IMR-90 (cell line): ENCODE measurements around the gene ABR. TPM values are rescaled to one million over a fixed set of nuclear protein-coding genes. Genes with fewer than 3 reads are reported as not detected.

Source experiments
- ATAC-seq: fragments of 200-7000 bp; cut with Tn5 transposase; 2 replicates; pipeline ENCODE4 v1.9.1; 2020; ENCODE audit warnings: low read depth, mild to moderate bottlenecking, moderate library complexity
- BruUV-seq: library from RNA; stranded (reverse); fragments of 400-500 nt; replicated peaks from 2 replicates; lab custom pipeline; 2021; lab: Mats Ljungman, UMichigan
- CTCF ChIA-PET: fragments of 300-600 bp; formaldehyde crosslinking; extraction: SDS; loops from one replicate; lab custom pipeline; 2021; ENCODE audit warnings: antibody characterized with exemption; lab: Yijun Ruan, JAX
- POLR2A ChIA-PET: fragments of 300-600 bp; sonication (Branson Sonifier 250); formaldehyde crosslinking; loops from one replicate; lab custom pipeline; 2022; ENCODE audit warnings: antibody characterized with exemption; ENCODE audit not compliant: unreplicated experiment; lab: Charles Lee
- DNase-seq: peaks from one replicate; pipeline ENCODE4 v3.0.0; 2013
- H2AFZ ChIP-seq: replicated peaks from 2 replicates; pipeline ENCODE3; 2013; ENCODE audit warnings: low read length, mild to moderate bottlenecking; ENCODE audit not compliant: poor library complexity
- H2AK5ac ChIP-seq: 2 replicates; pipeline ENCODE4 v1.6.1; 2013; ENCODE audit warnings: low read depth, low read length, inconsistent platforms
- H2AK9ac ChIP-seq: replicated peaks from 2 replicates; pipeline ENCODE3; 2013; ENCODE audit warnings: mild to moderate bottlenecking, low read depth, low read length, moderate library complexity; ENCODE audit not compliant: poor library complexity
- H2BK120ac ChIP-seq: 2 replicates; pipeline ENCODE4 v1.6.1; 2013; ENCODE audit warnings: low read depth, low read length, inconsistent platforms
- H2BK15ac ChIP-seq: 3 replicates; pipeline ENCODE4 v1.6.1; 2013; ENCODE audit warnings: low read depth, low read length, inconsistent platforms
- H2BK20ac ChIP-seq: 2 replicates; pipeline ENCODE4 v1.6.1; 2013; ENCODE audit warnings: low read depth, mild to moderate bottlenecking, inconsistent platforms, low read length, moderate library complexity
- H2BK5ac ChIP-seq: 2 replicates; pipeline ENCODE4 v1.6.1; 2013; ENCODE audit warnings: mild to moderate bottlenecking, low read depth, low read length, inconsistent platforms; ENCODE audit not compliant: poor library complexity, severe bottlenecking
- H3K14ac ChIP-seq: replicated peaks from 2 replicates; pipeline ENCODE4 v1.6.1; 2013; ENCODE audit warnings: low read depth, low read length, inconsistent platforms
- H3K18ac ChIP-seq: 2 replicates; pipeline ENCODE4 v1.6.1; 2013; ENCODE audit warnings: low read depth, low read length, control low read depth
- H3K23ac ChIP-seq: 2 replicates; pipeline ENCODE4 v1.6.1; 2013; ENCODE audit warnings: low read depth, low read length, inconsistent platforms
- H3K27ac ChIP-seq: 2 replicates; pipeline ENCODE4 v1.5.1; 2013; ENCODE audit warnings: mild to moderate bottlenecking, control low read depth, low read length; ENCODE audit not compliant: insufficient read depth
- H3K27me3 ChIP-seq: 2 replicates; pipeline ENCODE4 v1.6.1; 2013; ENCODE audit warnings: low read length; ENCODE audit not compliant: control insufficient read depth, insufficient read depth
- H3K36me3 ChIP-seq: 2 replicates; pipeline ENCODE4 v1.6.1; 2013; ENCODE audit warnings: low read length, mixed read lengths; ENCODE audit not compliant: control insufficient read depth, insufficient read depth
- H3K4ac ChIP-seq: 2 replicates; pipeline ENCODE4 v1.6.1; 2013; ENCODE audit warnings: low read depth, low read length, inconsistent platforms
- H3K4me1 ChIP-seq: 2 replicates; pipeline ENCODE4 v1.6.1; 2013; ENCODE audit warnings: low read length, mixed read lengths; ENCODE audit not compliant: control insufficient read depth, insufficient read depth
- H3K4me2 ChIP-seq: 2 replicates; pipeline ENCODE4 v1.6.1; 2013; ENCODE audit warnings: low read depth, mild to moderate bottlenecking, control low read depth, low read length, moderate library complexity
- H3K4me3 ChIP-seq: 2 replicates; pipeline ENCODE4 v1.5.1; 2013; ENCODE audit warnings: low read depth, mild to moderate bottlenecking, control low read depth, low read length, moderate library complexity; ENCODE audit not compliant: insufficient read depth
- H3K56ac ChIP-seq: 2 replicates; pipeline ENCODE4 v1.6.1; 2013; ENCODE audit warnings: low read length, inconsistent platforms; ENCODE audit not compliant: insufficient read depth; ENCODE audit errors: extremely low read depth
- H3K79me1 ChIP-seq, 2 experiments: 2 replicates each; pipeline ENCODE4 v1.6.1; 2013; ENCODE audit warnings: low read length in 2 of 2, inconsistent platforms in 1 of 2, low read depth in 1 of 2
- H3K9ac ChIP-seq: 2 replicates; pipeline ENCODE4 v1.6.1; 2013; ENCODE audit warnings: low read depth, low read length, control low read depth
- H3K9me1 ChIP-seq: 2 replicates; pipeline ENCODE4 v1.6.1; 2013; ENCODE audit warnings: low read length, inconsistent platforms; ENCODE audit not compliant: insufficient read depth
- H3K9me3 ChIP-seq: 2 replicates; pipeline ENCODE4 v1.6.1; 2013; ENCODE audit warnings: low read length; ENCODE audit not compliant: control insufficient read depth, insufficient read depth
- H4K20me1 ChIP-seq: 2 replicates; pipeline ENCODE4 v1.6.1; 2013; ENCODE audit warnings: low read length, inconsistent platforms; ENCODE audit not compliant: insufficient read depth
- H4K5ac ChIP-seq: 2 replicates; pipeline ENCODE4 v1.6.1; 2013; ENCODE audit warnings: mild to moderate bottlenecking, low read depth, low read length, control low read depth
- H4K8ac ChIP-seq, 2 experiments: 2 replicates each; pipeline ENCODE4 v1.6.1; 2013; ENCODE audit warnings: low read depth in 2 of 2, low read length in 2 of 2, control low read depth in 1 of 2, inconsistent platforms in 1 of 2
- H4K91ac ChIP-seq: 2 replicates; pipeline ENCODE4 v1.6.1; 2013; ENCODE audit warnings: low read depth, low read length, inconsistent platforms; ENCODE audit not compliant: insufficient read depth
- CHD1 ChIP-seq: IDR thresholded peaks from 2 replicates; pipeline ENCODE4 v1.6.1; 2012; ENCODE audit warnings: low read depth, low read length, improper control_type of control experiment
- CTCF ChIP-seq: conservative IDR thresholded peaks from 2 replicates; pipeline ENCODE4 v1.5.1; 2012; ENCODE audit warnings: mild to moderate bottlenecking, low read depth, low read length, improper control_type of control experiment
- FOS ChIP-seq: fragments of 150-350 bp; IDR thresholded peaks from 2 replicates; pipeline ENCODE4 v1.6.1; 2016; ENCODE audit warnings: low read depth, low read length
- MXI1 ChIP-seq: IDR thresholded peaks from 2 replicates; pipeline ENCODE4 v1.6.1; 2012; ENCODE audit warnings: low read depth, mild to moderate bottlenecking, low read length, moderate library complexity, borderline replicate concordance
- POLR2A ChIP-seq: IDR thresholded peaks from 2 replicates; pipeline ENCODE4 v1.6.1; 2012; ENCODE audit warnings: mild to moderate bottlenecking, low read depth, low read length
- RCOR1 ChIP-seq: IDR thresholded peaks from 2 replicates; pipeline ENCODE4 v1.6.1; 2012; ENCODE audit warnings: mild to moderate bottlenecking, low read length, improper control_type of control experiment; ENCODE audit not compliant: insufficient replicate concordance
- USF2 ChIP-seq: fragments of 150-350 bp; IDR thresholded peaks from 2 replicates; pipeline ENCODE4 v1.6.1; 2017; ENCODE audit warnings: mild to moderate bottlenecking, antibody characterized with exemption, low read length, low read depth
- WGBS, 2 experiments: methylation state at CpG; one replicate each; pipeline versions ENCODE4 v1.1.5 to v1.1.7; 2013; ENCODE audit warnings: missing lambda C conversion rate in 2 of 2; ENCODE audit not compliant: insufficient read length in 1 of 2; ENCODE audit errors: extremely low coverage in 2 of 2; 5-methylcytosine and 5-hydroxymethylcytosine counted together
- dilution Hi-C: fragments of 300-500 bp; cut with HindIII; formaldehyde crosslinking; loops from one replicate; pipeline ENCODE4 v1.14.3; 2018; ENCODE audit warnings: low sequenced_read_pairs; ENCODE audit not compliant: unreplicated experiment
- in situ Hi-C: fragments of 300-500 bp; cut with MboI; formaldehyde crosslinking; loops from 3 replicates; pipeline ENCODE4 v1.14.3; 2019; ENCODE audit warnings: low sequenced_read_pairs, inconsistent platforms, mixed read lengths
- intact Hi-C: fragments of 100-400 bp; cut with micrococcal nuclease; formaldehyde crosslinking; loops from 2 replicates; pipeline ENCODE4 v1.10.0; 2022
- polyA plus RNA-seq, 3 experiments: library from polyadenylated mRNA; depleted of rRNA; stranded (reverse); fragments of >200 nt; gene quantifications; 2 replicates each; pipeline ENCODE4 v1.2.3, GENCODE V29; 2012; ENCODE audit warnings: low replicate concordance in 1 of 3
- total RNA-seq: library from RNA; depleted of rRNA; stranded (reverse); fragments of >200 nt; gene quantifications from 2 replicates; pipeline ENCODE4 v1.2.3, GENCODE V29; 2012

Gene ABR
- total and polyA plus RNA-seq, 2 of the 4 experiments (the other 2 are of a cell fraction): 28.3 to 79.7 TPM

- no peak overlapping the region for H2AFZ ChIP-seq
- H4K5ac ChIP-seq: no peak overlapping the region
- H2AK5ac ChIP-seq: no peak overlapping the region
- no peaks in the 10 kb centered on the region for H3K9me1 ChIP-seq
- no peak overlapping the region for H3K4me3 ChIP-seq
- H3K56ac ChIP-seq: no peak overlapping the region
- ChIA-PET POLR2A (no interaction called here), CTCF (no interaction called here)
- H2AK9ac ChIP-seq: no peak overlapping the region
- intact Hi-C loops (no loop called here), in situ Hi-C loops (no loop called here), dilution Hi-C loops (no loop called here)
- BruUV-seq: no TSS peak
- WGBS, 2 experiments: 90% methylated on average over 2 of the region's 19 CpGs; no CpG with 5 or more reads in 1 of the 2 experiments
- no peak overlapping the region for H2BK5ac ChIP-seq
- ATAC-seq (no peak), DNase-seq (no peak)
- no peak overlapping the region for H3K4me2 ChIP-seq
- no peak overlapping the region for H3K9ac ChIP-seq
- no peak overlapping the region for H3K27ac ChIP-seq
- TF ChIP-seq RCOR1 (no peak), FOS (no peak), USF2 (no peak), CHD1 (no peak), POLR2A (no peak), MXI1 (no peak), CTCF (no peak)
- H3K4me1 ChIP-seq: peaks cover 6% of the 10 kb centered on the region; the same call in 1 of the 2 replicates
- H3K9me3 ChIP-seq: no peaks in the 10 kb centered on the region
- H4K91ac ChIP-seq: no peak overlapping the region
- H4K8ac ChIP-seq: no peak overlapping the region
- H4K20me1 ChIP-seq: peaks cover 13% of the 10 kb centered on the region; the same call in 1 of the 2 replicates
- H3K36me3 ChIP-seq: peaks cover 61% of the 10 kb centered on the region
- H3K79me1 ChIP-seq: peaks cover 0 to 11% of the 10 kb centered on the region in 2 experiments; a peak in 3 of 4 replicates
- no peak overlapping the region for H3K23ac ChIP-seq
- no peak overlapping the region for H2BK15ac ChIP-seq
- H3K18ac ChIP-seq: no peak overlapping the region
- no peak overlapping the region for H3K4ac ChIP-seq
- no peak overlapping the region for H2BK20ac ChIP-seq
- H3K14ac ChIP-seq: no peak overlapping the region
- H2BK120ac ChIP-seq: no peak overlapping the region
- H3K27me3 ChIP-seq: no peaks in the 10 kb centered on the region
Observed at GRCh38 chr17:1009229-1010085, 170.3 kb downstream of the ABR start.
